Upper lobe of left lung (tissue), 4 donors: ENCODE measurements around the gene EXOC7.

Experiments used
- POLR2A ChIP-seq, 4 donors: fragments of 450-650 bp; IDR thresholded peaks; one replicate each; pipeline ENCODE4 v1.5.1; 2016 to 2017; ENCODE audit warnings: antibody characterized with exemption in 4 of 4, mild to moderate bottlenecking in 2 of 4
- POLR2AphosphoS5 ChIP-seq, 2 donors: sonication (generic); formaldehyde crosslinking; IDR thresholded peaks; one replicate each; pipeline ENCODE4 v1.5.1; 2017; ENCODE audit warnings: antibody characterized with exemption in 2 of 2
- TF ChIP-seq, protein P1 (sequence below), 6 experiments: fragments of 450-650 bp in 4 of 6; fragments of 200-600 bp in 2 of 6; sonication (generic) in 2 of 6; IDR thresholded peaks; one replicate each; pipeline ENCODE4 v1.5.1; 2016 to 2019; ENCODE audit warnings: antibody characterized with exemption in 6 of 6

- TF ChIP-seq, protein P1, sequence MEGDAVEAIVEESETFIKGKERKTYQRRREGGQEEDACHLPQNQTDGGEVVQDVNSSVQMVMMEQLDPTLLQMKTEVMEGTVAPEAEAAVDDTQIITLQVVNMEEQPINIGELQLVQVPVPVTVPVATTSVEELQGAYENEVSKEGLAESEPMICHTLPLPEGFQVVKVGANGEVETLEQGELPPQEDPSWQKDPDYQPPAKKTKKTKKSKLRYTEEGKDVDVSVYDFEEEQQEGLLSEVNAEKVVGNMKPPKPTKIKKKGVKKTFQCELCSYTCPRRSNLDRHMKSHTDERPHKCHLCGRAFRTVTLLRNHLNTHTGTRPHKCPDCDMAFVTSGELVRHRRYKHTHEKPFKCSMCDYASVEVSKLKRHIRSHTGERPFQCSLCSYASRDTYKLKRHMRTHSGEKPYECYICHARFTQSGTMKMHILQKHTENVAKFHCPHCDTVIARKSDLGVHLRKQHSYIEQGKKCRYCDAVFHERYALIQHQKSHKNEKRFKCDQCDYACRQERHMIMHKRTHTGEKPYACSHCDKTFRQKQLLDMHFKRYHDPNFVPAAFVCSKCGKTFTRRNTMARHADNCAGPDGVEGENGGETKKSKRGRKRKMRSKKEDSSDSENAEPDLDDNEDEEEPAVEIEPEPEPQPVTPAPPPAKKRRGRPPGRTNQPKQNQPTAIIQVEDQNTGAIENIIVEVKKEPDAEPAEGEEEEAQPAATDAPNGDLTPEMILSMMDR (IDR thresholded peaks at IDR 0.05), result no peak
- no peak for TF ChIP-seq POLR2A (IDR thresholded peaks at IDR 0.05)
- no peak for TF ChIP-seq POLR2AphosphoS5 (IDR thresholded peaks at IDR 0.05)
Measured at GRCh38 chr17:76120658-76121008, 17.0 kb upstream of the EXOC7 start.
